ENCODE results near the gene DHCR7. TPM values are rescaled to one million over a fixed set of nuclear protein-coding genes. Genes with fewer than 3 reads are reported as not detected.
A peak's percentile ranks its signal among the peaks of the same experiment; 100 is the strongest.

Gene DHCR7
- total RNA-seq: 130 TPM

- peak; percentile 77 for ATAC-seq
Observed at GRCh38 chr11:71448257-71449171, at the start of gene DHCR7. DHCR7 (minus strand) TSS chr11:71448393; CDS start chr11:71444952, 3,441 bp downstream.

- ATAC-seq: no peak
Observed at GRCh38 chr11:71496421-71496820, 48.2 kb upstream of the DHCR7 start.

- ATAC-seq: no peak
Observed at GRCh38 chr11:71495286-71496230, 47.4 kb upstream of the DHCR7 start.

- no peak for ATAC-seq
Observed at GRCh38 chr11:71491940-71492339, 43.7 kb upstream of the DHCR7 start.

- ATAC-seq: no peak
Observed at GRCh38 chr11:71491531-71491930, 43.3 kb upstream of the DHCR7 start.

GRCh38 chr11:71490731-71491390 lies 42.7 kb upstream of the DHCR7 start:
- no peak for ATAC-seq

- ATAC-seq: no peak
Observed at GRCh38 chr11:71490044-71490730, 42.0 kb upstream of the DHCR7 start.

GRCh38 chr11:71489311-71490043 lies 41.3 kb upstream of the DHCR7 start:
- peak; percentile 37 for ATAC-seq

- no peak for ATAC-seq
Observed at GRCh38 chr11:71488681-71489270, 40.6 kb upstream of the DHCR7 start.

- no peak for ATAC-seq
Observed at GRCh38 chr11:71486320-71486719, 38.1 kb upstream of the DHCR7 start.

GRCh38 chr11:71485466-71485865 lies 37.3 kb upstream of the DHCR7 start:
- no peak for ATAC-seq

- ATAC-seq: no peak
Observed at GRCh38 chr11:71485063-71485399, 36.8 kb upstream of the DHCR7 start.

GRCh38 chr11:71484248-71485062 lies 36.3 kb upstream of the DHCR7 start:
- ATAC-seq: no peak

- ATAC-seq: no peak
Observed at GRCh38 chr11:71483692-71484091, 35.5 kb upstream of the DHCR7 start.

- peak; percentile 49 for ATAC-seq
Observed at GRCh38 chr11:71482746-71483364, 34.7 kb upstream of the DHCR7 start.

GRCh38 chr11:71482216-71482615 lies 34.0 kb upstream of the DHCR7 start:
- no peak for ATAC-seq

- ATAC-seq: peak; percentile 67
Observed at GRCh38 chr11:71481101-71481960, 33.1 kb upstream of the DHCR7 start.

GRCh38 chr11:71478528-71478840 lies 30.3 kb upstream of the DHCR7 start:
- no peak for ATAC-seq

All from esophagus mucosa (tissue), 1 donor.